GM19239 (cell line): ENCODE data around the gene EXOC4.

ENCODE experiments used
- DNase-seq: peaks from one replicate; pipeline ENCODE4 v3.0.0; 2011; ENCODE audit warnings: low spot score; ENCODE audit not compliant: insufficient read length
- FAIRE-seq: peaks from 2 replicates; lab custom pipeline; 2011; peaks lifted over from hg19 to GRCh38; lab: Jason Lieb, UNC

The EXOC4 gene

GRCh38 chr7:133679977-133680376 lies 427.1 kb downstream of the EXOC4 start:
- FAIRE-seq (no peak), DNase-seq (no peak)

DNA sequence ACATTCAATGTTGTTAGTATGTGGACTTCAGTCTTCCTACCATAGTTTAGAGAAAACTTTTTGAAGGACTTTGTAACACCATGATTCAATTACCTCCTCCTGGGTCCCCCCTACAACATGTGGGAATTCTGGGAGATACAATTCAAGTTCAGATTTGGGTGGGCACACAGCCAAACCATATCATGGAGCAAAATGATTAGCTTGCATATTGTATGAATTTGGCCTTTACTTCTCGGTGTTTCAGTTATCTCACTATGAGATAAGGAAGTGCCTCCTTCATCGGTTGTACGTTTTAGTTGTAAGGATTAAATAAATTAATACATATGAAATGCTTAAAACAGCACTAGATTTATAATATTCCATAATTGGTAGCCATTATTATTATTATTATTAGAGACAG lies 428.7 kb downstream of the EXOC4 start:
- DNase-seq = no peak
- FAIRE-seq = no peak

- FAIRE-seq (no peak), DNase-seq (no peak)
These were observed 429.7 kb downstream of the EXOC4 start for GRCh38 chr7:133682364-133683181.

GRCh38 chr7:133683182-133683454 lies 430.2 kb downstream of the EXOC4 start:
- FAIRE-seq = no peak
- no peak for DNase-seq

- DNase-seq = no peak
These were observed 435.8 kb downstream of the EXOC4 start for GRCh38 chr7:133688483-133689239.

DNA sequence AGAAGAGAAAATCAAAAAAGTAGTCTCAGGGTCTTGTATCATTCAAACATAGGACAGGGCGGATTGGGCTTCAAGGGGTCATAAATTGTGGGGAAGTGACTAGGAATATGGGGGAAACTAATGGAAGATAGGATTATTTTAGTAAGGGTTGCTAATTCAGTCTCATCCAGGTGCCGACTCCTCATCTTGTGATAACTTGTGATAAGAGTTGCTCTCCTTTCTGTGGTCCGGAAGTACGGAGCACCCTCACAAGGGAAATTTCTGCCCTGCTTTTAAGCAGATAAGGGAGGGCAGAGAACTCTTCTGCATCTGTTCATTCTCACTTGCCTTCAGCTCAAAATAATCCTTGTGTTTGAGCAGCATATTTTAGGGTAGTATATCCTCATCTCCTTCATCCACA lies 437.9 kb downstream of the EXOC4 start:
- no peak for DNase-seq
- FAIRE-seq = no peak

More at GRCh38 chr7:133688483-133689239, 435.8 kb downstream of the EXOC4 start:
- no peak for FAIRE-seq

- DNase-seq (no peak), FAIRE-seq (no peak)
These were observed 439.1 kb downstream of the EXOC4 start for GRCh38 chr7:133691727-133692610.

GRCh38 chr7:133693281-133693680 lies 440.4 kb downstream of the EXOC4 start:
- DNase-seq (no peak), FAIRE-seq (no peak)

GRCh38 chr7:133696056-133696455 lies 443.2 kb downstream of the EXOC4 start:
- DNase-seq = no peak
- FAIRE-seq = no peak

GRCh38 chr7:133697585-133697984 lies 444.7 kb downstream of the EXOC4 start:
- FAIRE-seq (no peak), DNase-seq (no peak)

DNA sequence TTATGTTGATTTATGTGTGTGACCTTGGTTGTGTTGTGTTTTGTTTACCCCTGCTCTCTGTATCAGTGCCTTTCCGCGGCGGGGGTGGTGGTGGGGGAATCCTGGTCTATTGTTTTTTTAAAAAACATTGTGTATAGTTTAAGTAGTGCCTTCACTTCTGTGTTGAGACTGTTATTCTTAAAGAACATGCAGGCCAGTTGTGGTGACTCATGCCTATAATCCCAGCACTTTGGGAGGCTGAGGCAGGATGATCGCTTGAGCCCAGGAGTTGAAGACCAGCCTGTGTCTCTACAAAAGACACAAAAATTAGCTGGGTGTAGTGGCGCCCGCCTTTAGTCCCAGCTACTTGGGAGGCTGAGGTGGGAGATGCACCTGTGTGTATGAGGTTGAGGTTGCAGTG lies 445.2 kb downstream of the EXOC4 start:
- FAIRE-seq (no peak), DNase-seq (no peak)

DNA sequence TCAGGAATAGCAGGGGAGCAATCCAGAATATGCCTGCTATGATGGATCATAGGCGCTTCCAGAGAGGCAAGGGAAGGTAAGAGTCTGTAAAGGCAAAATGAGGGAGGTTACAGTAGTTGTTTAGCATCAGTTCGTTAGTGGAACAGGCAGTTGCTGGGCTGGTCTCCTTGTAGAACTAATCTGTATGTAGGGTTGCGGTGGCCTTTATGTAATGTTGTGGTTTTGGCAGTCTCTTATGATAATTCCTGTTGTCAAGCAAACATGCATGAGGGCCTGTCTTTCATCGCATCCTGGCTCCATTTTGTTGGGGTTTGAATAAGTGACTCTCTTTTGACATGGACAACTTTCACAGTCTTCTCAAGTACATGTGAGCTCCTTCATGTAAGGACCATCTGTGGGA lies 446.5 kb downstream of the EXOC4 start:
- FAIRE-seq = no peak
- no peak for DNase-seq

GRCh38 chr7:133702078-133702477 lies 449.2 kb downstream of the EXOC4 start:
- no peak for FAIRE-seq

DNA sequence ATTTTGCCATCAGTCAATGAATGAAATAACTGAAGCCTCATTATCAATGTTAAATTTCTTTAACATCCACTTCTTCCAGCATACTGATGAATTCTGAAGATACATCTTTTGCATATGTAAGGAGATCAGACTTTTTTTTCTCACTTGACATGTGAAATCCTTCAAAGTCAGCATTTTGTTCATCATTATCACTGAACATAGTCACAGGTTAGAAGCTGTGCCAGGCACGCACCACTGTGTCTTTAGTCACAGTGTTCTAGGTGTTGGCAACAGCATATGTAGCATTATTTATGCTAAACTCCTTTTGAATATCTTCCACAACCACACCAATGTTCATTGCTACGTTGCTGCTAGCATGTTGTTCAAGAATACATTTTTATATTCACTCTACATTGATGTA lies 450.1 kb downstream of the EXOC4 start:
- DNase-seq (no peak), FAIRE-seq (no peak)

More at GRCh38 chr7:133702078-133702477, 449.2 kb downstream of the EXOC4 start:
- no peak for DNase-seq

DNA sequence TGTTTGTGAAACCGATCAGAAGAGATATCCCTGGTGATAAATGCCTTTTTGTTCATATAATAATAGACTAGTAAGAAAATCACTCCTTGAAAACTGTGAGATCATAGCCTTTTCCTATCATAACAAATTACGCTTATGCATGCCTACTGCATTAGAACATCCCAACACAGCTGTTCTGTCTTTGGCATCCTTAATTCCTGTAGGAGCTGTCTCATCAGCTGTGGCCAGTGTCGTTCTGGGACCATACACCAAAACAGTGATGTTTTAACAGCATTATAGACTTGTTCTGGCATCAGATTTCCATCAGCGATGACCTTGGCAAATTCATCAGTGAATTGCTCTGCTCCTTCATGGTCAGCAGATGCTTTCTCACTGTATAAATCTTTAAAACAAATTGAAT lies 450.7 kb downstream of the EXOC4 start:
- no peak for DNase-seq
- FAIRE-seq = no peak

GRCh38 chr7:133704453-133704852 lies 451.6 kb downstream of the EXOC4 start:
- DNase-seq (no peak), FAIRE-seq (no peak)

DNA sequence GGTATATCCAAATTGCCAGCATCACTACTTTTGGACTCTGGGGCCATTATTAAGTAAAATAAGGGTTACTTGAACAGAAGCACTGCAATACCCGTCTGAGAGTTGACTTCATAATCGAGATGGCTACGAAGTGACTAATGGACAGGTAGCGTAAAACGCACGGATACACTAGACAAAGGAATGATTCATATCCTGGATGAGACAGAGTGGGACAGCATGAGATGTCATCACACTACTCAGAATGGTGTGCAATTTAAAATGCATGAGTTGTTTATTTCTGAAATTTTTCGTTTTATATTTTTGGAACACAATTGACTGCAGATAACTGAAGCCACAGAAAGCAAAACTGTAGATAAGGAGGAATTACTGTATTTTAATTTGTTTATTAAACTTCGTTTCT lies 452.7 kb downstream of the EXOC4 start:
- DNase-seq = no peak
- FAIRE-seq = no peak

DNA sequence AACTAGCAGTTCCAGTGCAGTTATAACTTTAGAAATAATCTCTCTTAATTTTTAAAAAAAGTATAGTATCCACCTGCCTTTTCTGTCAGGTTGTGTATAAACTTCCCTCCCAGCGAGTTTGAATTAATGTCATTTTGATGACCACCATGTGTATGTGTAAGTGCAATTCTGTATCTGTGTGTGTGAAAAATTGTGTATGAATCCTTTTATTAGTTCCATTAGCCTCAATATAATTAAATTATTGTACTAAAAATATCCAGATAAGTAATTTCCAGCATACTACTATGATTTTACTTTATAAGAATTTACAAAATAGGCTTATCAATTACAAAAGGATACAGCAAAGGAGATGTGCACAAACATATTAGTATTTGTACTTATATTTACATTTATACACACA lies 453.1 kb downstream of the EXOC4 start:
- DNase-seq (no peak), FAIRE-seq (no peak)

DNA sequence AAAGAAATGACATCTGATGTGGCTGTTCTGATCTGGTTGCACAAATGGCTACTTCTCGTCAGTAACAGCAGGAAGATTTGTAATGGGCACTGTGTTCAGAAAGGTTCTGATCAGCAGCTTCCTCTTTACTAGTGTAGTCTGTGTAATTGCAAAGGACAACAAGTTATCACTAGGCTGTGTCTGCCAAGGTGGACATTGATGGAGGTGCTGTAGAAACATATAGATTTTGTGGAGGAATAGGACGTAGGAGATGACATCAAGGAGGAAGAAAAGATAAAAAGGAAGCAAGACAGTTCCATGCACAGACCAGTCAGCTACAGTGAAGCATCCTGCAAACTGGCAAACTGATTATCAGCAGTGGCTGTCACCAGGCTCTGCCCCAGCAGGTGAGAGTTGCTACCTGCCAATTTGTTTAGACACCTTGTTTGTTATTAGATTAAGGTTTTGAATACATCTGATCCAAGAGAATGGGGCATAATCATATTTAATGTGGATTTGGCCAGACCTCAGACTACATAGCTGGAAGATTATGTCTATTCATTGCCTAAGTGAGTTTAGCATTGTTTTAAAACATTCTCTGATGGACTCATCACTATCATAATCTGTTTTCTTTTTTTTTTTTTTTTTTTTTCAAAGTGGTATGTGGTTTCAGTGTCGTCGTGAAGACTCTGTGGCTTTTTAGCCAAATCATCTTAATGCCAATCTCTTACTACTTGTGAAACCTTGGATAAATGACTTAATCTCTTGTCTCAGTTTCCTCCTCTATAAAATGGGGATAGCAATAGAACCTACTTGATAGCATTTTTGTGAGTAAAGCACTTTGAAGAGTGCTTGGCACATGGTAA lies 456.4 kb downstream of the EXOC4 start:
- no peak for DNase-seq
- no peak for FAIRE-seq

DNA sequence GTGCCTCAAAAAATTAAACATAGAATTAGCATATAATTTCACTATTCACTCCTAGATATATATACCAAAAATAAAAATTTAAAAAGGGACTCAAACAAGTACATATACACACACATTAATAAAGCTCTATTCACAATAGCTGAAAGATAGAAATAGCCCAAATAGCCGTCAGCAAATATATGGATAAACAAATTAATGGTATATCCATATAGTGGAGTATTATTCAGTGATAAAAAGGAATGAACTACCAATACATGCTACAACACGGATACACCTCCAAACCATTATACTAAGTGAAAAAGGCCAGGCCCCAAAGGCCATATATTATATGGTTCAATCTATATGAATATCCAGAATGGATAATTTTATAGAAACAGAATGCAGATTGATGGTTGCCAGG lies 459.7 kb downstream of the EXOC4 start:
- DNase-seq = no peak
- FAIRE-seq = no peak
